Peyer's patch (tissue), 4 donors: ENCODE measurements around the gene BRD9.
"Not testable (repeated sequence)": the region's sequence is repeated elsewhere in the genome, so short reads cannot be mapped to it uniquely, and the experiment has no call there.

Experiments used
- POLR2A ChIP-seq, 2 donors: fragments of 450-650 bp; IDR thresholded peaks; one replicate each; pipeline ENCODE4 v1.5.1; 2017; ENCODE audit warnings: antibody characterized with exemption in 2 of 2, mild to moderate bottlenecking in 2 of 2, moderate library complexity in 2 of 2
- TF ChIP-seq, protein P1 (sequence below), 6 experiments: fragments of 450-650 bp in 4 of 6; fragments of 200-600 bp in 2 of 6; sonication (generic) in 1 of 6; IDR thresholded peaks; one replicate each; pipeline ENCODE4 v1.5.1; 2017 to 2019; ENCODE audit warnings: antibody characterized with exemption in 6 of 6, mild to moderate bottlenecking in 3 of 6, moderate library complexity in 1 of 6

DNA sequence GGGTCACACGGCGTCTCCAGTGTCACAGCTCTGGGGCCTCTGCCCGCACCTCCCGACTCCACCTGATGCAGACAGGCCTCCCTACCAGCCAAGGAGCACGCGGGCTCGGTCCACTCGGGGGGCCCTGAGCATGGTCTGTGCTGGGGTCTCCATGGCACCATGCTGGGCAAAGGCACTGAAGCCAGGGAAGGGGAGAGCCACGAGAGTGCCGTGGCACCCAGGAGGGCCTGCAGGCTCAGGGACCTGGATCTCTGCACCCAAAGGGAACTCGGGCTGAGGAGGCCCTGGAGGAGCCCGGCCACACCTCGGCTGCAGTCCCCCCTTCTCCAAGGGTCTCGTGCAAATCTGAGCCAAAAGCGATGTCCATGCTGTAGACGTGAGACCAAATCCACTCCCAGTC is 48.2 kb downstream of the BRD9 start:
- TF ChIP-seq POLR2A (IDR thresholded peaks at IDR 0.05) = not testable (repeated sequence)
- TF ChIP-seq, protein P1, sequence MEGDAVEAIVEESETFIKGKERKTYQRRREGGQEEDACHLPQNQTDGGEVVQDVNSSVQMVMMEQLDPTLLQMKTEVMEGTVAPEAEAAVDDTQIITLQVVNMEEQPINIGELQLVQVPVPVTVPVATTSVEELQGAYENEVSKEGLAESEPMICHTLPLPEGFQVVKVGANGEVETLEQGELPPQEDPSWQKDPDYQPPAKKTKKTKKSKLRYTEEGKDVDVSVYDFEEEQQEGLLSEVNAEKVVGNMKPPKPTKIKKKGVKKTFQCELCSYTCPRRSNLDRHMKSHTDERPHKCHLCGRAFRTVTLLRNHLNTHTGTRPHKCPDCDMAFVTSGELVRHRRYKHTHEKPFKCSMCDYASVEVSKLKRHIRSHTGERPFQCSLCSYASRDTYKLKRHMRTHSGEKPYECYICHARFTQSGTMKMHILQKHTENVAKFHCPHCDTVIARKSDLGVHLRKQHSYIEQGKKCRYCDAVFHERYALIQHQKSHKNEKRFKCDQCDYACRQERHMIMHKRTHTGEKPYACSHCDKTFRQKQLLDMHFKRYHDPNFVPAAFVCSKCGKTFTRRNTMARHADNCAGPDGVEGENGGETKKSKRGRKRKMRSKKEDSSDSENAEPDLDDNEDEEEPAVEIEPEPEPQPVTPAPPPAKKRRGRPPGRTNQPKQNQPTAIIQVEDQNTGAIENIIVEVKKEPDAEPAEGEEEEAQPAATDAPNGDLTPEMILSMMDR (IDR thresholded peaks at IDR 0.05) = not testable (repeated sequence)
